Neuronal stem cell (in vitro differentiated cells): ENCODE measurements around the gene COL12A1.

Experiments used
- DNase-seq: peaks from one replicate; pipeline ENCODE4 v3.0.0-alpha.2; 2013; ENCODE audit warnings: low spot score
- H2AFZ ChIP-seq: one replicate; pipeline ENCODE4 v1.6.1; 2013; ENCODE audit warnings: mild to moderate bottlenecking, low read length, inconsistent platforms
- H2AK5ac ChIP-seq: 2 replicates; pipeline ENCODE4 v1.6.1; 2013; ENCODE audit warnings: low read depth, mild to moderate bottlenecking, inconsistent platforms, low read length, moderate library complexity, mixed read lengths
- H2BK120ac ChIP-seq: 2 replicates; pipeline ENCODE4 v1.6.1; 2013; ENCODE audit warnings: low read depth, mild to moderate bottlenecking, inconsistent platforms, low read length, moderate library complexity, mixed read lengths
- H2BK12ac ChIP-seq: one replicate; pipeline ENCODE4 v1.6.1; 2013; ENCODE audit warnings: low read length, inconsistent platforms
- H2BK15ac ChIP-seq: 2 replicates; pipeline ENCODE4 v1.6.1; 2013; ENCODE audit warnings: mild to moderate bottlenecking, low read length, inconsistent platforms, mixed read lengths
- H2BK5ac ChIP-seq: one replicate; pipeline ENCODE4 v1.6.1; 2013; ENCODE audit warnings: inconsistent platforms, mild to moderate bottlenecking, low read length, moderate library complexity
- H3K14ac ChIP-seq: one replicate; pipeline ENCODE4 v1.6.1; 2013; ENCODE audit warnings: low read length, inconsistent platforms
- H3K18ac ChIP-seq: 2 replicates; pipeline ENCODE4 v1.6.1; 2013; ENCODE audit warnings: low read length, inconsistent platforms
- H3K23ac ChIP-seq: 2 replicates; pipeline ENCODE4 v1.6.1; 2013; ENCODE audit warnings: low read depth, mild to moderate bottlenecking, mixed read lengths, low read length, inconsistent platforms; ENCODE audit not compliant: poor library complexity
- H3K27ac ChIP-seq: replicated peaks from 3 replicates; pipeline ENCODE4 v1.5.1; 2013; ENCODE audit warnings: low read length, inconsistent platforms
- H3K27me3 ChIP-seq, 3 experiments: 2 replicates each; pipeline ENCODE4 v1.6.1; 2013; ENCODE audit warnings: low read length in 3 of 3, mild to moderate bottlenecking in 2 of 3, inconsistent platforms in 1 of 3, low read depth in 1 of 3, mixed read lengths in 1 of 3, moderate library complexity in 1 of 3; ENCODE audit not compliant: control insufficient read depth in 3 of 3, insufficient read depth in 3 of 3
- H3K36me3 ChIP-seq, 2 donors: replicated peaks in 1 of 2; 2 replicates each; pipeline ENCODE4 v1.6.1; 2013; ENCODE audit warnings: low read length in 2 of 2; ENCODE audit not compliant: control insufficient read depth in 2 of 2, insufficient read depth in 2 of 2
- H3K4ac ChIP-seq: 2 replicates; pipeline ENCODE4 v1.6.1; 2013; ENCODE audit warnings: inconsistent platforms, mild to moderate bottlenecking, low read length, moderate library complexity
- H3K4me1 ChIP-seq, 2 donors: 1 replicate in 1 of 2; 2 replicates in 1 of 2; pipeline ENCODE4 v1.6.1; 2013; ENCODE audit warnings: low read length in 2 of 2, low read depth in 1 of 2; ENCODE audit not compliant: control insufficient read depth in 2 of 2, insufficient read depth in 1 of 2
- H3K4me2 ChIP-seq: one replicate; pipeline ENCODE4 v1.6.1; 2013; ENCODE audit warnings: mild to moderate bottlenecking, low read length, inconsistent platforms; ENCODE audit not compliant: insufficient read depth, poor library complexity, severe bottlenecking
- H3K4me3 ChIP-seq, 2 donors: 2 replicates each; pipeline ENCODE4 v1.5.1; 2013; ENCODE audit warnings: low read length in 2 of 2, mild to moderate bottlenecking in 2 of 2, inconsistent platforms in 1 of 2, moderate library complexity in 1 of 2
- H3K79me1 ChIP-seq: one replicate; pipeline ENCODE4 v1.6.1; 2013; ENCODE audit warnings: low read depth, mild to moderate bottlenecking, inconsistent platforms, low read length, moderate library complexity
- H3K9ac ChIP-seq: one replicate; pipeline ENCODE4 v1.6.1; 2013; ENCODE audit warnings: mild to moderate bottlenecking, low read depth, low read length, inconsistent platforms; ENCODE audit not compliant: poor library complexity
- H3K9me3 ChIP-seq, 2 donors: replicated peaks in 1 of 2; 2 replicates each; pipeline versions ENCODE3 to v1.6.1; 2013; ENCODE audit warnings: low read length in 2 of 2, mild to moderate bottlenecking in 2 of 2, inconsistent platforms in 1 of 2, low read depth in 1 of 2, mixed read lengths in 1 of 2, moderate library complexity in 1 of 2; ENCODE audit not compliant: control insufficient read depth in 2 of 2, insufficient read depth in 1 of 2
- H4K8ac ChIP-seq: one replicate; pipeline ENCODE4 v1.6.1; 2013; ENCODE audit warnings: low read depth, mild to moderate bottlenecking, inconsistent platforms, low read length, moderate library complexity
- H4K91ac ChIP-seq: one replicate; pipeline ENCODE4 v1.6.1; 2013; ENCODE audit warnings: low read length, low read depth, mild to moderate bottlenecking, inconsistent platforms; ENCODE audit not compliant: poor library complexity
- WGBS, 2 donors: extraction: QIAGEN DNeasy Blood & Tissue Kit; methylation state at CpG; one replicate each; pipeline ENCODE4 v1.1.7; 2013; ENCODE audit warnings: missing lambda C conversion rate in 2 of 2, mixed read lengths in 1 of 2; ENCODE audit not compliant: insufficient read length in 2 of 2, insufficient replicate concordance in 1 of 2; ENCODE audit errors: extremely low coverage in 2 of 2; 5-methylcytosine and 5-hydroxymethylcytosine counted together

COL12A1 gene

DNA sequence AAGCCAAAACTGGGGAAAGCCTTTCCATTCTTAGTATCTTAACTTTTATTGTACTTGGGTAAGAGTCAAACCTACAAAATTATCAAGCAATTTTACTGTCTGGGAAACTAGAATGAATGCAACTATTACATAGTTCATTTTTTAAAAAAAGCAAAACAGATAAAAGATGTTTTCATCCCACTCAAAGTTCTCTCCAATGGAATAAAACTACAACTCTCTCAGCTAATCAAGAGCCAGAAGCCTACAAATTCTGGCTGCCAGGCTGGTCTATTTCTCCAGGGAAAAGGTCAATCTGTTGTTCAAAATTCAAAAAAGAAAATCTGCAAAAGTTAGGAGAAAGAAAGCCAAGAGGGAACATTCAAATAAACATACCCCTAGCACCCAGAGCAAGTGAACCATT, 56.2 kb downstream of the COL12A1 start:
- Histone ChIP-seq H3K9me3 (no peaks in the 10 kb centered on the region), H3K23ac (no peak overlapping the region), H2BK15ac (no peak overlapping the region), H3K36me3 (peaks cover 0 to 1% of the 10 kb centered on the region in 2 donors), H3K4ac (no peak overlapping the region), H4K8ac (no peak overlapping the region), H3K4me3 (no peak overlapping the region), H4K91ac (no peak overlapping the region), H3K27ac (no peak overlapping the region), H3K14ac (no peak overlapping the region), H2AFZ (no peak overlapping the region), H3K4me1 (no peaks in the 10 kb centered on the region), H3K4me2 (no peak overlapping the region), H2BK12ac (no peak overlapping the region), H3K9ac (no peak overlapping the region), H2BK5ac (no peak overlapping the region), H3K18ac (no peak overlapping the region), H2AK5ac (no peak overlapping the region), H2BK120ac (no peak overlapping the region), H3K27me3 (peaks cover 0 to 17% (median 0%) of the 10 kb centered on the region in 3 experiments), H3K79me1 (no peaks in the 10 kb centered on the region)
- no peak for DNase-seq

DNA sequence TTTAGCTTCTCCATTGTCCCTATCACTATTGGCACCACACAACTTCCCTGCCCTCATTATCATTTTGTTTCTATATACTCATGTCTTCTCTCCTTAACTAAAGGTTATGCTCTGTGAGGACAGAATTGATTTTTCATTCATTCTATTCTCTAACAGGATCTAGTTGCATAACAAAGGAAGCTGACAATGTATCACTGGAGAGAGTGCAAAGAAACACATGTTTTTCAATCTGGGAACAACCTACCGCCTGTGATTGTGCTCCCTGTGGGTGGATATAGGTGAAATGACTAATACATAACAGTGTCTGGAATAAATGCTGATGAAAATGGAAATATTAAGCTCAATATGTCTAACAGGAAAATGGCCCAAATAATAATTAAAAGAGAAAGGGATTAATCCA, 56.6 kb downstream of the COL12A1 start:
- Histone ChIP-seq H3K27me3 (peaks cover 0 to 17% (median 0%) of the 10 kb centered on the region in 3 experiments), H3K23ac (no peak overlapping the region), H3K4me2 (no peak overlapping the region), H3K4me1 (no peaks in the 10 kb centered on the region), H2BK15ac (no peak overlapping the region), H2AFZ (no peak overlapping the region), H3K4me3 (no peak overlapping the region), H2BK12ac (no peak overlapping the region), H3K79me1 (no peaks in the 10 kb centered on the region), H3K9me3 (no peaks in the 10 kb centered on the region), H4K91ac (no peak overlapping the region), H3K14ac (no peak overlapping the region), H3K27ac (no peak overlapping the region), H2AK5ac (no peak overlapping the region), H2BK5ac (no peak overlapping the region), H3K18ac (no peak overlapping the region), H3K4ac (no peak overlapping the region), H2BK120ac (no peak overlapping the region), H3K9ac (no peak overlapping the region), H3K36me3 (peaks cover 0 to 1% of the 10 kb centered on the region in 2 donors), H4K8ac (no peak overlapping the region)
- WGBS, 2 donors = no CpG with 5 or more reads among the region's 1 CpG
- DNase-seq = no peak

DNA sequence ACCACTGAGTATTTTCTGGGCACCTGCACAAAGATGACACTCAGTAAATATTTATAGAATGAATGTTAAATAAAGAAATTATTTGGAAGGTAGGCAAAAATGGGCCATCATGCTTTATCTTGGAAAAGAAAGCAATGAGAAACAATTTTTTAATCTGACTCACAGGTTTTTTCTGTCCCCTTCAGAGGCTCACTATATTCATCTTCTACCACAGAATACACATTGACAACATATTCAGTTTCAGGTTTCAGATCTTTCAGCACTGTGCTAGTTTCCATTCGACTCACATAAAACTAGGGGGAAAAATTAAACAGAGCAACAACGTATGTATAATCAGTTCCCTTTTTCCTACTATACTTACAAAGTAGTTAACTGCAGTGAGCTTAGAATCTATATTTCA, 58.3 kb downstream of the COL12A1 start:
- Histone ChIP-seq H3K4me1 (no peaks in the 10 kb centered on the region), H3K27me3 (peaks cover 0 to 14% (median 0%) of the 10 kb centered on the region in 3 experiments)

DNA sequence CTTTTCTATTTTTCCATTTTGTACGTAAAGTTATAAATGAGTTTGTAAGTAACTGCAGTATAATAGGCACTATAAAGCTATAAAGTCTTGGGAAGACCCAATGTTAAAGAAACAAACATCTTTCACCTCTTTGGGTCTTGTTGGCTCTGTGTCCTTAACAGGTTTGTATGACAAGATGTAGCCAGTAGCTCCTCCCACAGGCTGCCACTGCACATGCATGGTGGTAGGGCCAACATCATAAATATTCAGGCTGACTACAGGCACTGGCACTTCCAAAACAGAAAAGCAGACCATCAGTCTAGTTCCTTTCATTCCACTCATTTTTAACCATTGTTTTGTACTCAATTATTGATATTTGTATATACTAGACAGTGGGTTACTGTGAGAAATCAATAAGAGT, 59.9 kb downstream of the COL12A1 start:
- H3K27me3 ChIP-seq = peaks cover 0 to 6% (median 0%) of the 10 kb centered on the region in 3 experiments
- no peak overlapping the region for H3K27ac ChIP-seq
- H2BK5ac ChIP-seq = no peak overlapping the region
- DNase-seq = no peak
- H3K14ac ChIP-seq = no peak overlapping the region
- H4K8ac ChIP-seq = no peak overlapping the region
- no peaks in the 10 kb centered on the region for H3K79me1 ChIP-seq
- no peak overlapping the region for H3K4me3 ChIP-seq
- H3K9ac ChIP-seq = no peak overlapping the region
- no CpG with 5 or more reads among the region's 1 CpG for WGBS, 2 donors
- no peaks in the 10 kb centered on the region for H3K9me3 ChIP-seq
- H2BK120ac ChIP-seq = no peak overlapping the region
- H3K4me1 ChIP-seq = no peaks in the 10 kb centered on the region
- H3K18ac ChIP-seq = no peak overlapping the region
- H3K23ac ChIP-seq = no peak overlapping the region
- H2BK15ac ChIP-seq = no peak overlapping the region
- no peak overlapping the region for H3K4ac ChIP-seq
- no peak overlapping the region for H2AFZ ChIP-seq
- H2BK12ac ChIP-seq = no peak overlapping the region
- H4K91ac ChIP-seq = no peak overlapping the region
- H3K36me3 ChIP-seq = peaks cover 0 to 1% of the 10 kb centered on the region in 2 donors
- no peak overlapping the region for H2AK5ac ChIP-seq
- H3K4me2 ChIP-seq = no peak overlapping the region

More for the DNA sequence above, 58.3 kb downstream of the COL12A1 start:
- H3K27ac ChIP-seq = no peak overlapping the region
- no peak overlapping the region for H3K23ac ChIP-seq
- H2BK5ac ChIP-seq = no peak overlapping the region
- H3K18ac ChIP-seq = no peak overlapping the region
- no peak for DNase-seq
- no peaks in the 10 kb centered on the region for H3K9me3 ChIP-seq
- no peak overlapping the region for H2AK5ac ChIP-seq
- no peak overlapping the region for H3K9ac ChIP-seq
- H2BK15ac ChIP-seq = no peak overlapping the region
- WGBS, 2 donors = no CpG with 5 or more reads among the region's 2 CpGs
- no peak overlapping the region for H3K4me2 ChIP-seq
- no peak overlapping the region for H3K4ac ChIP-seq
- no peak overlapping the region for H3K4me3 ChIP-seq
- no peak overlapping the region for H4K8ac ChIP-seq
- no peak overlapping the region for H2BK120ac ChIP-seq
- no peak overlapping the region for H4K91ac ChIP-seq
- H3K14ac ChIP-seq = no peak overlapping the region
- H2BK12ac ChIP-seq = no peak overlapping the region
- no peak overlapping the region for H2AFZ ChIP-seq
- peaks cover 0 to 1% of the 10 kb centered on the region in 2 donors for H3K36me3 ChIP-seq
- H3K79me1 ChIP-seq = no peaks in the 10 kb centered on the region
